K562 (cell line): ENCODE data around the gene B4GALT5. TPM values are rescaled to one million over a fixed set of nuclear protein-coding genes. Genes with fewer than 3 reads are reported as not detected.

Experiments used
- ATAC-seq: fragments of 200-7000 bp; cut with Tn5 transposase; 3 replicates; pipeline ENCODE4 v1.9.1; 2020; ENCODE audit warnings: moderate library complexity
- BruUV-seq: library from RNA; stranded (reverse); fragments of 400-500 nt; replicated peaks from 2 replicates; lab custom pipeline; 2021; lab: Mats Ljungman, UMichigan
- CTCF ChIA-PET: fragments of 300-600 bp; formaldehyde crosslinking; extraction: SDS; loops from one replicate; lab custom pipeline; 2021; ENCODE audit warnings: low intra/inter-chr PET ratio; lab: Yijun Ruan, JAX
- POLR2A ChIA-PET: fragments of 300-600, 350-650 bp; sonication (Branson Sonifier 250); formaldehyde crosslinking; extraction: SDS; loops from one replicate; lab custom pipeline; 2021; ENCODE audit warnings: antibody characterized with exemption, inconsistent platforms; lab: Yijun Ruan, JAX
- DNase-seq, 4 experiments: peaks; one replicate each; pipeline versions ENCODE4 v3.0.0 to v3.0.0-alpha.2; 2011 to 2018; ENCODE audit warnings: low spot score in 3 of 4, mixed read lengths in 3 of 4; ENCODE audit errors: extremely low read depth in 1 of 4
- FAIRE-seq: peaks from 2 replicates; lab custom pipeline; 2011; peaks lifted over from hg19 to GRCh38; lab: Jason Lieb, UNC
- H2AFZ ChIP-seq: 2 replicates; pipeline ENCODE4 v1.6.0; 2011; ENCODE audit warnings: low read depth, low read length, control low read depth, inconsistent platforms
- H3K27ac ChIP-seq: fragments of 200-600 bp; 3 replicates; pipeline ENCODE4 v1.8.0; 2011; ENCODE audit warnings: low read depth, mild to moderate bottlenecking, control low read depth, inconsistent platforms, low read length, moderate library complexity, mixed read lengths; ENCODE audit errors: extremely low read depth
- H3K27me3 ChIP-seq, 2 experiments: fragments of 300-600 bp in 1 of 2; 2 replicates in 1 of 2; 3 replicates in 1 of 2; pipeline versions ENCODE4 v1.6.0 to v1.8.0; 2011; ENCODE audit warnings: inconsistent platforms in 2 of 2, low read length in 2 of 2, mild to moderate bottlenecking in 1 of 2, mixed read lengths in 1 of 2, moderate library complexity in 1 of 2; ENCODE audit not compliant: control insufficient read depth in 2 of 2, insufficient read depth in 2 of 2
- H3K36me3 ChIP-seq: fragments of 300-600 bp; 3 replicates; pipeline ENCODE4 v1.8.0; 2011; ENCODE audit warnings: mild to moderate bottlenecking, low read length, inconsistent platforms; ENCODE audit not compliant: control insufficient read depth, insufficient read depth
- H3K4me1 ChIP-seq, 2 experiments: fragments of 200-600 bp in 1 of 2; replicated peaks in 1 of 2; 2 replicates in 1 of 2; 3 replicates in 1 of 2; pipeline versions ENCODE4 v1.5.1 to v1.8.0; 2011; ENCODE audit warnings: inconsistent platforms in 2 of 2, low read length in 2 of 2, mild to moderate bottlenecking in 1 of 2, mixed read lengths in 1 of 2, moderate library complexity in 1 of 2; ENCODE audit not compliant: control insufficient read depth in 2 of 2, insufficient read depth in 2 of 2
- H3K4me2 ChIP-seq: 2 replicates; pipeline ENCODE4 v1.6.1; 2011; ENCODE audit warnings: low read length, control low read depth, inconsistent platforms, mixed read lengths; ENCODE audit not compliant: insufficient read depth
- H3K4me3 ChIP-seq: fragments of 200-600 bp; sonication (generic), shearing (Covaris generic); 2 replicates; pipeline ENCODE4 v1.5.1; 2016; ENCODE audit warnings: control low read depth, inconsistent platforms
- H3K79me2 ChIP-seq: fragments of 200-600 bp; 3 replicates; pipeline ENCODE4 v1.8.0; 2011; ENCODE audit warnings: low read length, inconsistent platforms; ENCODE audit not compliant: control insufficient read depth, insufficient read depth
- H3K9ac ChIP-seq, 2 experiments: 2 replicates each; pipeline versions ENCODE4 v1.6.0 to v1.6.1; 2011; ENCODE audit warnings: low read depth in 2 of 2, low read length in 2 of 2, control low read depth in 1 of 2, inconsistent platforms in 1 of 2, mild to moderate bottlenecking in 1 of 2, mixed read lengths in 1 of 2; ENCODE audit not compliant: insufficient read depth in 1 of 2
- H3K9me1 ChIP-seq: one replicate; pipeline ENCODE4 v1.6.0; 2011; ENCODE audit warnings: inconsistent platforms, mild to moderate bottlenecking, low read length, moderate library complexity; ENCODE audit not compliant: control insufficient read depth, insufficient read depth
- H3K9me3 ChIP-seq: replicated peaks from 2 replicates; pipeline ENCODE4 v1.5.1; 2011; ENCODE audit warnings: low read depth, low read length, inconsistent platforms; ENCODE audit not compliant: control insufficient read depth, insufficient read depth
- H4K20me1 ChIP-seq: replicated peaks from 2 replicates; pipeline ENCODE4 v1.6.1; 2011; ENCODE audit warnings: low read length, inconsistent platforms, mixed read lengths; ENCODE audit not compliant: control insufficient read depth, insufficient read depth
- LCOR ChIP-seq: sonication (generic); formaldehyde crosslinking; IDR thresholded peaks from 2 replicates; pipeline ENCODE4 v1.8.0; 2022; ENCODE audit warnings: mild to moderate bottlenecking, missing genetic modification reagents
- PCBP1 ChIP-seq: fragments of 200-400 bp; formaldehyde crosslinking; IDR thresholded peaks from 2 replicates; pipeline ENCODE4 v1.6.1; 2018; ENCODE audit warnings: mild to moderate bottlenecking, low read depth, low read length; ENCODE audit not compliant: poor library complexity, severe bottlenecking
- PHF8 ChIP-seq: fragments of 200-600 bp; sonication (generic); IDR thresholded peaks from 2 replicates; pipeline ENCODE4 v1.6.1; 2012; ENCODE audit warnings: mixed run types, mild to moderate bottlenecking, inconsistent platforms, low read length, moderate library complexity, borderline replicate concordance
- WGBS: fragments of 100-300 bp; shearing (Covaris generic); methylation state at CpG from one replicate; pipeline ENCODE4 v1.1.6; 2016; ENCODE audit warnings: low coverage, mixed read lengths; ENCODE audit not compliant: insufficient coverage; ENCODE audit errors: missing lambda C conversion rate; 5-methylcytosine and 5-hydroxymethylcytosine counted together
- in situ Hi-C: fragments of 300-500 bp; cut with MboI; formaldehyde crosslinking; loops from 4 replicates; pipeline ENCODE4 v1.15.0; 2018; ENCODE audit warnings: inconsistent platforms, mixed read lengths
- intact Hi-C: fragments of 100-400 bp; cut with micrococcal nuclease; formaldehyde crosslinking; loops from 2 replicates; pipeline ENCODE4 v1.14.2; 2022
- polyA plus RNA-seq, 8 experiments: library from polyadenylated mRNA; depleted of rRNA in 4 of 8; stranded (reverse) in 5 of 8; unstranded in 3 of 8; fragments of >200 nt; fragmentation: Nextera tagmentation in 2 of 8; fragmentation: Illumina TruSeq in 1 of 8; extraction: Ambion mirVana in 2 of 8; extraction: Trizol in 1 of 8; gene quantifications; 2 replicates each; pipeline versions ENCODE4 v1.2.1 to v1.2.3, GENCODE V29; 2011 to 2014; ENCODE audit warnings: inconsistent platforms in 1 of 8, missing spikeins in 1 of 8
- total RNA-seq, 7 experiments: library from RNA; depleted of rRNA in 6 of 7; stranded (reverse); fragments of >200 nt in 6 of 7; fragmentation: Illumina TruSeq in 2 of 7; extraction: Trizol in 2 of 7; gene quantifications; 2 replicates each; pipeline versions ENCODE4 v1.2.1 to v1.2.3, GENCODE V29; 2011 to 2021; ENCODE audit warnings: low replicate concordance in 1 of 7
- TF ChIP-seq, protein P1 (sequence below): fragments of 250-450 bp; sonication (Bioruptor Pico); IDR thresholded peaks from 2 replicates; pipeline ENCODE4 v1.8.0; 2021; ENCODE audit warnings: borderline replicate concordance, mild to moderate bottlenecking, moderate library complexity; ENCODE audit not compliant: poor library complexity, severe bottlenecking
- TF ChIP-seq, protein P2 (sequence below): fragments of 450-650 bp; formaldehyde crosslinking; IDR thresholded peaks from 2 replicates; pipeline ENCODE4 v1.4.0; 2020; ENCODE audit warnings: mild to moderate bottlenecking, moderate library complexity

B4GALT5 gene
- total and polyA plus RNA-seq, 9 of the 15 experiments (the other 6 are each of a cell fraction or from before 2014, with no cell fraction given), result 8.5 to 32.6 (median 23.4) TPM

DNA sequence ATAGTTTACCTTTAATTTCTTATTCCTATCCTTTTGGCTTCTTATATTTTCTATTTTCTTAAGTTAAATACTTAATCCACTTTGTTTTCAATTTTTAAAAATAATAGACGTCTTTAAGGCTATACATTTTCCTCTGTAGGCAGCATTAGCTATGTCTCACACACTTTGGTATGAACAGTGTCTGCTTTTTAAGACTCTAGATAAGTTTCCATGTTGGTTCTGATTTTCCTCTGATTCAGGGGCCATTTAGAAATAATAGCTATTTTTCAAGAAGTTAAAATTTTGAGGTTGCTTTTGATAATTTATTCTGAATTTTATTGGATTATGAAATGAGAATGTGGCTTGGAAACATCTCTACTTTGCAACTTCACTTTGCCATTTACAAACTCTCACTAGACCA, 91.4 kb downstream of the B4GALT5 start:
- ATAC-seq, result no peak
- in situ Hi-C loops, result no loop called here
- Histone ChIP-seq H3K36me3 (no peaks in the 10 kb centered on the region), H3K4me2 (no peak overlapping the region)
- CTCF ChIA-PET, result no interaction called here
- TF ChIP-seq, protein P1, sequence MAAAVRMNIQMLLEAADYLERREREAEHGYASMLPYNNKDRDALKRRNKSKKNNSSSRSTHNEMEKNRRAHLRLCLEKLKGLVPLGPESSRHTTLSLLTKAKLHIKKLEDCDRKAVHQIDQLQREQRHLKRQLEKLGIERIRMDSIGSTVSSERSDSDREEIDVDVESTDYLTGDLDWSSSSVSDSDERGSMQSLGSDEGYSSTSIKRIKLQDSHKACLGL (CRISPR knock-in tag), result no peak
- TF ChIP-seq PCBP1, result no peak
- no peak for TF ChIP-seq PHF8
- no peak for TF ChIP-seq LCOR (CRISPR knock-in tag)
- TF ChIP-seq, protein P2, sequence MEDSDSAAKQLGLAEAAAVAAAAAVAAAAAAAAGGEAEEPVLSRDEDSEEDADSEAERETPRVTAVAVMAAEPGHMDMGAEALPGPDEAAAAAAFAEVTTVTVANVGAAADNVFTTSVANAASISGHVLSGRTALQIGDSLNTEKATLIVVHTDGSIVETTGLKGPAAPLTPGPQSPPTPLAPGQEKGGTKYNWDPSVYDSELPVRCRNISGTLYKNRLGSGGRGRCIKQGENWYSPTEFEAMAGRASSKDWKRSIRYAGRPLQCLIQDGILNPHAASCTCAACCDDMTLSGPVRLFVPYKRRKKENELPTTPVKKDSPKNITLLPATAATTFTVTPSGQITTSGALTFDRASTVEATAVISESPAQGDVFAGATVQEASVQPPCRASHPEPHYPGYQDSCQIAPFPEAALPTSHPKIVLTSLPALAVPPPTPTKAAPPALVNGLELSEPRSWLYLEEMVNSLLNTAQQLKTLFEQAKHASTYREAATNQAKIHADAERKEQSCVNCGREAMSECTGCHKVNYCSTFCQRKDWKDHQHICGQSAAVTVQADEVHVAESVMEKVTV (CRISPR knock-in tag), result no peak
- TF ChIP-seq, all 486 proteins: peak for 0
- Histone ChIP-seq H3K27ac (no peak overlapping the region), H3K4me3 (no peak overlapping the region), H4K20me1 (no peaks in the 10 kb centered on the region), H3K4me1 (no peaks in the 10 kb centered on the region), H3K27me3 (peaks cover 6 to 12% of the 10 kb centered on the region in 2 experiments; a peak in 4 of 5 replicates), H3K9me1 (no peaks in the 10 kb centered on the region), H3K9me3 (no peaks in the 10 kb centered on the region), H3K79me2 (no peaks in the 10 kb centered on the region), H3K9ac (no peak overlapping the region), H2AFZ (no peak overlapping the region)
- BruUV-seq, result no TSS peak
- POLR2A ChIA-PET, result no interaction called here
- DNase-seq (no peak), FAIRE-seq (no peak)
- intact Hi-C loops, result no loop called here
- WGBS, result 4% methylated on average over 1 of the region's 1 CpG
